Hepatocyte (in vitro differentiated cells): ENCODE measurements around the gene MBTPS1. TPM values are rescaled to one million over a fixed set of nuclear protein-coding genes. Genes with fewer than 3 reads are reported as not detected.

Experiments used
- DNase-seq: peaks from one replicate; pipeline ENCODE4 v3.0.0-alpha.2; 2016; ENCODE audit warnings: low spot score
- H2AFZ ChIP-seq: fragments of 200-600 bp; sonication (generic); 2 replicates; pipeline ENCODE4 v1.6.0; 2016; ENCODE audit warnings: antibody characterized with exemption, mild to moderate bottlenecking
- H3K27ac ChIP-seq: fragments of 200-600 bp; sonication (generic); 2 replicates; pipeline ENCODE4 v1.5.1; 2016; ENCODE audit warnings: mild to moderate bottlenecking
- H3K27me3 ChIP-seq: fragments of 200-600 bp; sonication (generic); 2 replicates; pipeline ENCODE4 v1.6.1; 2016
- H3K36me3 ChIP-seq: fragments of 200-600 bp; sonication (generic); replicated peaks from 2 replicates; pipeline ENCODE4 v1.5.1; 2016; ENCODE audit warnings: low read depth; ENCODE audit not compliant: insufficient read depth
- H3K4me1 ChIP-seq: fragments of 200-600 bp; sonication (generic); 2 replicates; pipeline ENCODE4 v1.5.1; 2016; ENCODE audit warnings: mild to moderate bottlenecking, moderate library complexity; ENCODE audit not compliant: insufficient read depth
- H3K4me2 ChIP-seq: fragments of 200-600 bp; sonication (generic); 2 replicates; pipeline ENCODE4 v1.6.0; 2016
- H3K4me3 ChIP-seq: fragments of 200-600 bp; sonication (generic); 2 replicates; pipeline ENCODE4 v1.5.1; 2016; ENCODE audit warnings: mild to moderate bottlenecking
- H3K79me2 ChIP-seq: fragments of 200-600 bp; sonication (generic); 2 replicates; pipeline ENCODE4 v1.6.0; 2017; ENCODE audit warnings: mild to moderate bottlenecking
- H3K9me2 ChIP-seq: fragments of 200-600 bp; sonication (generic); replicated peaks from 2 replicates; pipeline ENCODE4 v1.6.0; 2017; ENCODE audit warnings: mild to moderate bottlenecking; ENCODE audit not compliant: insufficient read depth
- H3K9me3 ChIP-seq: fragments of 200-600 bp; sonication (generic); 2 replicates; pipeline ENCODE4 v1.5.1; 2016; ENCODE audit warnings: low read depth, mild to moderate bottlenecking
- H4K20me1 ChIP-seq: fragments of 200-600 bp; sonication (generic); 2 replicates; pipeline ENCODE4 v1.6.0; 2016; ENCODE audit warnings: mild to moderate bottlenecking; ENCODE audit not compliant: insufficient read depth, poor library complexity, severe bottlenecking
- CTCF ChIP-seq: fragments of 200-600 bp; sonication (generic); IDR thresholded peaks from 2 replicates; pipeline ENCODE4 v1.5.1; 2016; ENCODE audit warnings: antibody characterized with exemption, mild to moderate bottlenecking; ENCODE audit not compliant: poor library complexity
- EZH2 ChIP-seq: fragments of 200-600 bp; sonication (generic); IDR thresholded peaks from 2 replicates; pipeline ENCODE4 v1.6.1; 2016; ENCODE audit warnings: antibody characterized with exemption, mild to moderate bottlenecking, borderline replicate concordance
- EZH2phosphoT487 ChIP-seq: fragments of 200-600 bp; sonication (generic); IDR thresholded peaks from one replicate; pipeline ENCODE4 v1.6.1; 2018; ENCODE audit warnings: antibody characterized with exemption, mild to moderate bottlenecking, low read depth, moderate library complexity; ENCODE audit not compliant: unreplicated experiment, severe bottlenecking
- WGBS: methylation state at CpG from one replicate; pipeline ENCODE4 v1.1.6; 2016; ENCODE audit warnings: low lambda C conversion rate; ENCODE audit errors: missing lambda C conversion rate; 5-methylcytosine and 5-hydroxymethylcytosine counted together
- polyA plus RNA-seq: library from polyadenylated mRNA; unstranded; fragments of >200 nt; fragmentation: Nextera tagmentation; extraction: Ambion mirVana; gene quantifications from 2 replicates; pipeline ENCODE4 v1.2.1, GENCODE V29; 2016
- total RNA-seq: library from RNA; depleted of rRNA; stranded (reverse); fragments of >200 nt; gene quantifications from 2 replicates; pipeline ENCODE4 v1.2.3, GENCODE V29; 2014

The MBTPS1 gene
- total and polyA plus RNA-seq, 2 experiments from 2014 or later = 65.9 to 76.8 TPM

GRCh38 chr16:84085773-84086172 is 31.0 kb downstream of the MBTPS1 start:
- WGBS = 85% methylated on average over 6 of the region's 6 CpGs
- Histone ChIP-seq H3K4me3 (no peak overlapping the region), H3K36me3 (no peaks in the 10 kb centered on the region), H3K4me1 (no peaks in the 10 kb centered on the region), H3K9me2 (no peaks in the 10 kb centered on the region), H3K9me3 (no peaks in the 10 kb centered on the region), H3K27ac (no peak overlapping the region), H3K4me2 (no peak overlapping the region), H2AFZ (no peak overlapping the region), H3K79me2 (peaks cover 5% of the 10 kb centered on the region), H4K20me1 (no peaks in the 10 kb centered on the region), H3K27me3 (no peaks in the 10 kb centered on the region)
- DNase-seq = no peak
- no peak for TF ChIP-seq CTCF
- no peak for TF ChIP-seq EZH2
- no peak for TF ChIP-seq EZH2phosphoT487

- Histone ChIP-seq H3K4me2 (no peak overlapping the region), H3K79me2 (peaks cover 6% of the 10 kb centered on the region), H2AFZ (no peak overlapping the region), H3K4me1 (no peaks in the 10 kb centered on the region), H3K36me3 (no peaks in the 10 kb centered on the region), H3K9me2 (no peaks in the 10 kb centered on the region), H3K9me3 (no peaks in the 10 kb centered on the region), H3K27me3 (no peaks in the 10 kb centered on the region), H3K27ac (no peak overlapping the region), H3K4me3 (no peak overlapping the region), H4K20me1 (no peaks in the 10 kb centered on the region)
- TF ChIP-seq CTCF (no peak), EZH2 (no peak), EZH2phosphoT487 (no peak)
- DNase-seq = no peak
- WGBS = 96% methylated on average over 8 of the region's 8 CpGs
These were observed 31.5 kb downstream of the MBTPS1 start for GRCh38 chr16:84085271-84085667.

GRCh38 chr16:84084570-84085270 is 32.0 kb downstream of the MBTPS1 start:
- no peak overlapping the region for H3K4me2 ChIP-seq
- H3K27me3 ChIP-seq = no peaks in the 10 kb centered on the region
- no peak overlapping the region for H3K4me3 ChIP-seq
- DNase-seq = peak; percentile 84
- H3K27ac ChIP-seq = no peak overlapping the region
- H2AFZ ChIP-seq = no peak overlapping the region
- no peaks in the 10 kb centered on the region for H3K9me3 ChIP-seq
- H3K4me1 ChIP-seq = no peaks in the 10 kb centered on the region
- no peaks in the 10 kb centered on the region for H3K9me2 ChIP-seq
- H4K20me1 ChIP-seq = no peaks in the 10 kb centered on the region
- TF ChIP-seq EZH2 (no peak), CTCF (peak; percentile 72)
- 58% methylated on average over 11 of the region's 11 CpGs for WGBS
- H3K79me2 ChIP-seq = peaks cover 8% of the 10 kb centered on the region
- no peaks in the 10 kb centered on the region for H3K36me3 ChIP-seq
